Stimulated activated CD4-positive, alpha-beta T cell treated with anti-CD3 and anti-CD28 coated beads, TNF-alpha, amount 100 ng/mL, for 4 hours (primary cell): Measurements from ENCODE around the gene TPBGL.

Experiments
- DNase-seq, 3 experiments: peaks; one replicate each; pipeline ENCODE4 v3.0.0-alpha.2; 2020; ENCODE audit warnings: low read depth in 3 of 3

Gene TPBGL

DNA sequence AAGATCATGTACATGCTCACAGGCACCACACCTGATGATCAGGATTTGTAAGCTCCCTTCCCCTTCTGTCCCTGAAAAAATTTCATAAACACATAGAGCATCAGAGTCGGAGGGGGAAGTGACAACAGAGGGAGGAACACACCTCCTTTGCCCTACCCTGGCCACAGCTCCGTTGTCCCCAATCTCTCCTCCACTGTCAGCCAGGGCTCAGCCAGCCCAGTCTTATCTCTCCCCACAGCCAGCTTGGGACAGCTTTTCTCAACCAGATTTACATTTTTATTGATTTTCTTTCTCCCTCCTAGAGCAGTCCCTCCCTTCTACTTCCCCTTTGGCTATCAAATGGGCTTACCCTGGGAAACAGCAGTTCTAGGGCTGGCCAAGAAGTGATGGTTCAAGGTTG is 32.1 kb upstream of the TPBGL start:
- DNase-seq, result no peak

GRCh38 chr11:75212411-75212810 is 28.2 kb upstream of the TPBGL start:
- DNase-seq, result no peak

- peak; percentile 33 to 55 (median 43) for DNase-seq
Observed at GRCh38 chr11:75214411-75214821, 26.2 kb upstream of the TPBGL start.

DNA sequence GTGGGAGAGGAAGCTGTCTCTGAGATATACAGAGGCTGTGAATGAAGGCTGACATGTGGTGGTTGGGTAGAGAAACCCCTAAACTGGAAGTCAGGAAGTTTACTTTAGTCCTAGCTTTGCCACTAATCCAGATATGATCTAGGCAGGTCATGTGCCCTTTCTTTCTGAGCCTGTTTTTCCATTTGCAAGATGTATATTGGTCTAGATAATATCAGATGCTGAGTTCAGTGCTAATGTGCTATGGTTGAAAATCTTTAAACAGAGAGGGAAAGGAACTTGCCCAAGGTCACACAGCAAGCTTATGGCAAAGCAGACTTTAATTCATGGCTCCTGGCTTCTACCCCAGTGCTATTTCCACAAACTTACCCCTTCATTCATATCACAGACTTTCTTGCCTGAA is 25.7 kb upstream of the TPBGL start:
- no peak for DNase-seq

- DNase-seq, result no peak
Observed at GRCh38 chr11:75219869-75220268, 20.7 kb upstream of the TPBGL start.

GRCh38 chr11:75223954-75224643 is 16.5 kb upstream of the TPBGL start:
- no peak for DNase-seq

DNA sequence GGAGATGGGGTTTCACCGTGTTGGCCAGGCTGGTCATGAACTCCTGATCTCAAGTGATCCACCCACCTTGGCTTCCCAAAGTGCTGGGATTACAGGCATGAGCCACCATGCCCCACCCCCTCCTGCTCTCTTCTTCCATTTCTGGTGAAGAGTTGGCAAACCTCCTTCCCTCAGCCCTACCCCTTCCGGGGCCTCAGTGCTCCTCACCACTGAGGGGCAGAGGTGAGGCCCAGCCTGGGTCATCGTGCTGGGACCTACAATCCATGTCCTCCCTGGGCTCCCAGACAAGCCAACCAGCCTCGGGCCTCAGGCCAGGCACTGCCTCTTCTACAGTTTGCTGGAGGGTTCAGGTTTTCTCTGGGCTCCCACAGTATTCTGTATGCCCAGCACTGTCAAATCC is 14.8 kb upstream of the TPBGL start:
- no peak for DNase-seq

DNA sequence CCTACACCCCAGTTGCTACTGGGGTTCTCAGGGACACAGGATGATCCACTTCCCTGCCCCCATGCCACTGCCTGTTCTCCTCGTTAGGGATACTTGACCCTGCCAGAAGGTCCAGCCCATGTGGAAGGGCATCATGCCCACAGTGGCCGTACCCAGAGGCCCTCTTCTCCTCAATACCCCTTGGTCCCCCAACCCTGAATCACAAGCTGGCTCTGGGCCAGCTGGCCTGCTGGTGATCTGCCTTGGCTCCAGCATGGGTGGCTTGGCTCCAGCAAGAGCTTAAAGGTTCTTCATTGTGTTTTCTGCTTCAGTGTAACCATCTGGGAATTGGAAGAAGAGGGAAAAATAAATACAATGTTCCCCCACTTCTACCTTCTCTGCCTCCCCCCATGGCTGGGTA is 11.1 kb upstream of the TPBGL start:
- no peak for DNase-seq

GRCh38 chr11:75230621-75231020 is 10.0 kb upstream of the TPBGL start:
- DNase-seq, result no peak

GRCh38 chr11:75233754-75234172 is 6.8 kb upstream of the TPBGL start:
- no peak for DNase-seq

- no peak for DNase-seq
Observed at GRCh38 chr11:75236062-75236461, 4.5 kb upstream of the TPBGL start.

DNA sequence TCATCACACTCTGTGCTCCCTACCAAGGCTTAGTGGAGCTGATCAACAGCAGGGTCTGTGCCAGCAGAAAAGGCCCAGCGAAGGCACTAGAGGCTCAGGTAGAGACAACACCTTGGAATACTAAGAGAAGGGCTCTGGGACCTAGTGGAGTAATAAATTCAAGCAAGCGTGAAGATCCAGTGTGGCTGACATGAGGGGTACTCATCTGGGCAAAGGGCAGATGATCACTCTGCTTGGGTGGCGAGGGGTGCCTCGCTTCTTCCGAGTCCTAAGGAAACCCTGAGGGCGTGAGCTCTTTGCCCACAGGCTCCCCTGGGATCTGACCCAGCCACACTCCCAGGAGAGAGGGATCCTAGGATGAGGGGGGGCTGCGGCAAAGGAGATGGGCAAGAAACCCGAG is 3.5 kb upstream of the TPBGL start:
- DNase-seq, result no peak

GRCh38 chr11:75238595-75239440 is 1.8 kb upstream of the TPBGL start:
- DNase-seq, result no peak

DNA sequence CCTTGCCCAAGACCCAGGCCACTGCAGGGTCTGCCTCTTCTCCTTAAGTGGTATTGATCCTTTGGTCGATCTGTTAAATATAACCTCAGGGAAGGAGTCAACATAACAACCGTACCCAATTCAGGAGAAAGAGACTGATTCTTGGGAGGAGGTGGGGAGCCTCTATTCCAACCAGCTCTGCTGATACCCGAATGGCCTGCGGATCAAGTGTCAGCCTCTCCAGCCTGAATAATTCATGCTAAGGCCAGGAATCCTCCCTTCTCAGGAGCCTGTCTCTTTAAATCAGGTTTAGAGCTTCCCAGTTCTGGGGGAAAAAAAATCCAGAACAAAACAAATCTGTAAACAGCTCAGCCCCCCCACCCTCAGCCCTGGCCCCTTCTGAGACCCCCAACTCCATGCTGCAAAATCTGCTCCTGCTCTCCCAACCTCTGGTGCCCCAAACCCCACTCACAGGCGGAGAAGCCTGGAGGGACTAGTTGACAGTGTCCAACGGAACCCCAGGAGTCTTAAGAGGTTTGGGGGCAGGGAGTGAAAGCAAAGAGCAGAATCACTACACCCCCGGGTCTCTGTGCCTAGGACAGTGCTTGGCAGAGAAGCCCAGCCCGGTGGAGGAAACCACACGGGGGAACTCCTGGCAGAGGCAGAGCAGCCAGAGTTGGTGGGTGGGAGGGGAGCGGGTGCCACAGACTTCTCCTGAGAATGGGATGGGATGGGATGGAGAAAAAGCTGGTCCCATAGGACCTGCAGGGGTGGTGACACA is 863 bp upstream of the TPBGL start:
- no peak for DNase-seq

- DNase-seq, result peak; percentile 72 to 83 (median 77)
Observed at GRCh38 chr11:75241036-75241905, 697 bp downstream of the TPBGL start.

- no peak for DNase-seq
Observed at GRCh38 chr11:75241906-75242644, 1.5 kb downstream of the TPBGL start.

GRCh38 chr11:75242722-75243600 is 2.4 kb downstream of the TPBGL start:
- no peak for DNase-seq

- no peak for DNase-seq
Observed at GRCh38 chr11:75244052-75244814, 3.7 kb downstream of the TPBGL start.
